ACHN (cell line): ENCODE data around the gene C11orf68.
A peak's percentile ranks its signal among the peaks of the same experiment; 100 is the strongest.
"Not testable (repeated sequence)": the region's sequence is repeated elsewhere in the genome, so short reads cannot be mapped to it uniquely, and the experiment has no call there.

Source experiments
- DNase-seq: peaks from one replicate; pipeline ENCODE4 v3.0.0-alpha.2; 2015
- in situ Hi-C: cut with HindIII; loops from 2 replicates; pipeline ENCODE4 v1.10.0; 2017; ENCODE audit warnings: low sequenced_read_pairs, low pct_ligation_motif_present, low pct_unique_long_range_greater_than_20kb

C11orf68 gene

GRCh38 chr11:65918211-65919140, at the start of gene C11orf68:
Gene C11orf68 (minus strand): TSS chr11:65919062. CDS start chr11:65919031, 31 bp downstream.
- in situ Hi-C loops = no loop called here
- DNase-seq = peak; percentile 16

GRCh38 chr11:65967329-65967934, 48.6 kb upstream of the C11orf68 start:
- in situ Hi-C loops = no loop called here
- DNase-seq = no peak

- DNase-seq = no peak
- in situ Hi-C loops = no loop called here
These were observed 47.3 kb upstream of the C11orf68 start for GRCh38 chr11:65965986-65966762.

- in situ Hi-C loops = no loop called here
- no peak for DNase-seq
These were observed 46.0 kb upstream of the C11orf68 start for GRCh38 chr11:65964906-65965305.

GRCh38 chr11:65962141-65962564, 43.3 kb upstream of the C11orf68 start:
- in situ Hi-C loops = no loop called here
- DNase-seq = no peak

GRCh38 chr11:65961267-65962140, 42.6 kb upstream of the C11orf68 start, which contains the start of gene SART1:
Gene SART1 (plus strand): TSS chr11:65961734. CDS start chr11:65961781, 47 bp downstream.
- in situ Hi-C loops = no loop called here
- peak; percentile 94 for DNase-seq

- in situ Hi-C loops = no loop called here
- DNase-seq = no peak
These were observed 42.0 kb upstream of the C11orf68 start for GRCh38 chr11:65960824-65961266.

GRCh38 chr11:65958774-65959420, 40.0 kb upstream of the C11orf68 start:
- no peak for DNase-seq
- in situ Hi-C loops = no loop called here

GRCh38 chr11:65958291-65958690, 39.4 kb upstream of the C11orf68 start:
- DNase-seq = no peak
- in situ Hi-C loops = no loop called here

GRCh38 chr11:65954771-65955170, 35.9 kb upstream of the C11orf68 start:
- in situ Hi-C loops = no loop called here
- DNase-seq = no peak

- in situ Hi-C loops = no loop called here
- DNase-seq = no peak
These were observed 34.6 kb upstream of the C11orf68 start for GRCh38 chr11:65953471-65953870.

- no peak for DNase-seq
- in situ Hi-C loops = no loop called here
These were observed 33.2 kb upstream of the C11orf68 start for GRCh38 chr11:65952052-65952521.

- DNase-seq, in situ Hi-C loops: not testable (repeated sequence)
These were observed 32.8 kb upstream of the C11orf68 start for GRCh38 chr11:65951641-65952040.

- DNase-seq, in situ Hi-C loops: not testable (repeated sequence)
These were observed 31.8 kb upstream of the C11orf68 start for GRCh38 chr11:65950711-65951110.

- no peak for DNase-seq
- in situ Hi-C loops = no loop called here
These were observed 28.8 kb upstream of the C11orf68 start for GRCh38 chr11:65947603-65948125.

GRCh38 chr11:65947133-65947532, 28.3 kb upstream of the C11orf68 start:
- in situ Hi-C loops = no loop called here
- DNase-seq = no peak

- in situ Hi-C loops = no loop called here
- DNase-seq = no peak
These were observed 27.8 kb upstream of the C11orf68 start for GRCh38 chr11:65946655-65947054.
